ENCODE results near the gene SLC39A11. TPM values are rescaled to one million over a fixed set of nuclear protein-coding genes. Genes with fewer than 3 reads are reported as not detected.

The SLC39A11 gene
- polyA plus RNA-seq, 5 donors, result 13.8 to 20.5 (median 15.6) TPM

GRCh38 chr17:72977771-72978417 is 114.6 kb downstream of the SLC39A11 start:
- no peak for DNase-seq

- DNase-seq, result peak; percentile 45 to 55
Measured at GRCh38 chr17:72976971-72977770, 115.3 kb downstream of the SLC39A11 start.

DNA sequence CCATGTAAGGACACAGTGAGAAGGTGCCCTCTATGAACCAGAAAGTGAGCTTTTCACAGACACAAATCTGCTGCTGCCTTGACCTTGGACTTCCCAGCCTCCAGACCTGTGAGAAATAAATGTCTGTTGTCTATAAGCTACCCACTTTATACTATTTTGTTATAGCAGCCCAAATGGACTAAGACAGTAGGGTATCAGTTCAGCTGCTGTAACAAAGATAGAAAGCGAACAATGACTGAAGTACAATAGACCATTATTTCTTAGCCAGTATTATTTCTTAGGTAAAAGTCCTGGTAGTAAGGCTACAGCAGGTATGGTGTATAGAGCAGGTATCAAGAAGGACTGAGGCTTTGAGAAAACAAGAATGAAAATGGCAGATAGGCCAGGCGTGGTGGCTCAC is 117.0 kb downstream of the SLC39A11 start:
- DNase-seq, result no peak

GRCh38 chr17:72974605-72975232 is 117.8 kb downstream of the SLC39A11 start:
- no peak for DNase-seq

DNA sequence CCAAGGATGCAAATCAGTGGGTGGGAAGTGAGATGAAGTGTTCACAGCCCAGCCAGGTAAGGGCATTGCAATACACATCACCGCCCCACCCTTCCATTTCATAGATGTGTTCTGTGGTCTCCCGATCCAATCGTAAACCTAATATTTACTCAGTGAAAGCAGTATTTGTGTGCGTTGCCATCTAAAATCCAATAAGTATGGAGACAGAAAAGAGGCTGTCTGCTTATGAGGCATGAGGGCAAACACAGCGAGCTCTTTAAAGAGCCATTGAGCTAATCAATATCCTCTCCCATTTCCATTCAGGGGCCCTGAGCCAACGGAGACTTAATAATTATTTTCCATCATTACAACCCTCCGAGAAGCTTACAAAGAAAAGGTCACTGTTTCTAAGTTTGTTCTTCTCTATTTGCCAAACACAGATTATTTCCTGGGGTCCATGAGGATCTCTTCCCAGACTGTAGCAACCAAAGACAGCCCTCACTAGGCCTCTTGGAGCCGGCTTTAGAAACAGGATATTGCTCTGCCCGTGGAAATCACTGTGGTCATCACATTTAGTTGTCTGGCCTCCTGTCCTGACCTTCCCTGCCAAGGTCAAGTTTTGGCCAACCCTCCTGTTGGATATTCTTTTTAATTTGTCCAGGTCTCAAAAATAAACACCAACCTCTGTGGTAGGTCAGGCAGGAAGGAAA is 120.1 kb downstream of the SLC39A11 start:
- DNase-seq, result no peak

GRCh38 chr17:72971226-72971880 is 121.1 kb downstream of the SLC39A11 start:
- DNase-seq, result no peak

GRCh38 chr17:72970797-72971196 is 121.7 kb downstream of the SLC39A11 start:
- DNase-seq, result no peak

- DNase-seq, result no peak
Measured at GRCh38 chr17:72970246-72970645, 122.2 kb downstream of the SLC39A11 start.

- no peak for DNase-seq
Measured at GRCh38 chr17:72969293-72969906, 123.1 kb downstream of the SLC39A11 start.

GRCh38 chr17:72968798-72969197 is 123.7 kb downstream of the SLC39A11 start:
- no peak for DNase-seq

DNA sequence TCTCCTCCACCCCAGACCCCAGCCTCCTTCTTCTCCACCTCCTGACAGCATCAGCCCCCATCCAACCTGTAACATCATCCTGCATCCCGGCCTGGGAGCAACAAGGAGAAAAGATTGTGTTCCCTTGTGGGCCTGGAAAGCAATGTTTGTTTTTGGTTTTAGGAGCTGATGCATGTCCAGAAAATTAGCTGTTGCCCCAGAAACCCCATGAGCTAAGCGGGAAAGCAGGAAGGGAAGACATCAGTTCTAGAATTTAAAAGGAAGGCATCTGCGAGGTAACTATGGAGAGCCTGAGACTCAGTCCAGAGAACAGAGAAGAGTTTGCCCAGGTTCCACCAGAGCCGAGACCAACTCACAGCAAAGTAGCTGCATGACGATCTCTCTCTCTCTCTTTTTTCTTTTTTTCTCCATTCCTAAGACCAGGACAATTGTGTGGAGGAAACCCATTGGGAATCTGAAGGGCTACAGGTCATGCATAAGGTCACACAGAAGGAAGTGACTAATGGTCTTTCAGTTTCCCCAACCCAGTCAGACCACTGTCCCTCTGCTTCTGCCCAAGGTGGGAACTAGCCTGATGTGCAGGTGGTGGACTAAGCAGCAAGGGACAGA is 124.4 kb downstream of the SLC39A11 start:
- DNase-seq, result no peak

- DNase-seq, result no peak
Measured at GRCh38 chr17:72967277-72967970, 125.1 kb downstream of the SLC39A11 start.

DNA sequence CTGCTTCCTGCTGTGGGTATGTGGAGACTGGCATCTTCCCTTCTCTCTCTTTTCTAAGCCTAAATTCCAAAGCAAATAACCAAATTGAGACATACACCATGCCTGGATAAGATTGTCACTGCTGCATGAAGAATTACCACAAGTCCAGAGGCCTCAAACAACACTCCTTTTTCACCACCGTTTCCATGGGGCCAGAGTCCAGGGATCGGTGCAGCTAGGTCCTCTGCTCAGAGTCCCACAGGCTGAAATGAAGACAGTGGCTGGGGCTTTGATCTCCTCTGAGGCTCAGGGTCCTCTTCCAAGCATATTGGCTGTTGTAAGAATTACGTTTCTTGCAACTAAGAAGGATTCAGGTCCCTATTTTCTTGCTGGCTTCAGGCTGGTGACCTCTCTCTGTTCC is 130.4 kb downstream of the SLC39A11 start:
- no peak for DNase-seq

DNA sequence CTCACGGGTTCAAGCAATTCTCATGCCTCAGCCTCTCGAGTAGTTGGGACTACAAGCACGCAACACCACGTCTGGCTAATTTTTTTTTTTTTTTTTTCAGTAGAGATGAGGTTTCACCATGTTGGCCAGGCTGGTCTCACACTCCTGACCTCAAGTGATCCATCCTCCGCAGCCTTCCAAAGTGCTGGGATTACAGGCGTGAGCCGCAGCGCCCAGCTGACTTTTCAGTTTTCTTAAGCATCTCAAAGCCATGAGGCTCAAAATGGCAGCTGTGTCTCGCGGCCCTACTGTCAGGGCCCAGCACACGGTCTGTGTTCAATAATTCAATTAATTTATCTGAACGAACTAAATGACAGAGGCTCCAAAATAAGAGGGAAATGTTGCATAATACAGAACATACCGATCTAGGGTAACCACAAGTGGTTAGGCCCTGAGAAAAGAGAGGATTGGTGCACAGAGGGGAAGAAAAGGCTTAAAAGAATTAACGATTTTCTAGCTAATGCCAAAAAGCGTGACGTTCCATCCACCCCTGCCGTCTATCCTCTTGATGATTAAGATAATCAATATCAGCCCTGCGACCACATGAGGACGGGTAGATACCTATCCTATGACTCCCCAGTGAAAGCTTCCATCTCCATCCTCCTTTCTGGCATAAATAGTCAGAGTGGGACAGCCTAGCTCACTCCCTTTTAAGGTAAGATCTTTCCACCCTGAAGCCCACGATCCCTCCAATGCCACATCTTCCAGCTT is 136.9 kb downstream of the SLC39A11 start:
- no peak for DNase-seq

GRCh38 chr17:72954579-72954978 is 137.9 kb downstream of the SLC39A11 start:
- no peak for DNase-seq

- DNase-seq, result no peak
Measured at GRCh38 chr17:72953621-72954020, 138.9 kb downstream of the SLC39A11 start.

- no peak for DNase-seq
Measured at GRCh38 chr17:72952641-72953315, 139.7 kb downstream of the SLC39A11 start.

GRCh38 chr17:72952220-72952619 is 140.3 kb downstream of the SLC39A11 start:
- DNase-seq, result no peak

Measured in right lung (tissue), 5 donors.